GM19467 (cell line): ENCODE data around the gene N4BP3.

Source experiments
- ATAC-seq: cut with Tn5 transposase; IDR thresholded peaks from one replicate; pipeline ENCODE4 v1.9.1; 2021; ENCODE audit warnings: mild to moderate bottlenecking, moderate library complexity; ENCODE audit not compliant: unreplicated experiment

The N4BP3 gene

GRCh38 chr5:178145965-178146820, 32.9 kb downstream of the N4BP3 start:
- ATAC-seq = peak; percentile 69

GRCh38 chr5:178147406-178147805, 34.1 kb downstream of the N4BP3 start:
- no peak for ATAC-seq

- ATAC-seq = no peak
These were observed 36.0 kb downstream of the N4BP3 start for GRCh38 chr5:178149199-178149932.

GRCh38 chr5:178150977-178151734, 37.8 kb downstream of the N4BP3 start:
- no peak for ATAC-seq

GRCh38 chr5:178152491-178153444, 39.4 kb downstream of the N4BP3 start:
- ATAC-seq = no peak

GRCh38 chr5:178153530-178154340, 40.4 kb downstream of the N4BP3 start, which contains the start of gene NHP2:
NHP2 (minus strand) TSS chr5:178153885; CDS start chr5:178153817, 68 bp downstream.
- peak; percentile 99 for ATAC-seq

- ATAC-seq = no peak
These were observed 41.7 kb downstream of the N4BP3 start for GRCh38 chr5:178155065-178155464.

GRCh38 chr5:178160176-178160575, 46.8 kb downstream of the N4BP3 start:
- no peak for ATAC-seq

- ATAC-seq = no peak
These were observed 49.1 kb downstream of the N4BP3 start for GRCh38 chr5:178162481-178162880.

GRCh38 chr5:178163772-178164735, 50.7 kb downstream of the N4BP3 start:
- peak; percentile 89 for ATAC-seq

- ATAC-seq = no peak
These were observed 52.2 kb downstream of the N4BP3 start for GRCh38 chr5:178165581-178165980.

- ATAC-seq = no peak
These were observed 57.1 kb downstream of the N4BP3 start for GRCh38 chr5:178170455-178170854.

- no peak for ATAC-seq
These were observed 61.1 kb downstream of the N4BP3 start for GRCh38 chr5:178174456-178174855.
